IMR-90 (cell line): ENCODE measurements around the gene DNASE1. TPM values are rescaled to one million over a fixed set of nuclear protein-coding genes. Genes with fewer than 3 reads are reported as not detected.

Experiments
- ATAC-seq: fragments of 200-7000 bp; cut with Tn5 transposase; 2 replicates; pipeline ENCODE4 v1.9.1; 2020; ENCODE audit warnings: low read depth, mild to moderate bottlenecking, moderate library complexity
- BruUV-seq: library from RNA; stranded (reverse); fragments of 400-500 nt; replicated peaks from 2 replicates; lab custom pipeline; 2021; lab: Mats Ljungman, UMichigan
- CTCF ChIA-PET: fragments of 300-600 bp; formaldehyde crosslinking; extraction: SDS; loops from one replicate; lab custom pipeline; 2021; ENCODE audit warnings: antibody characterized with exemption; lab: Yijun Ruan, JAX
- POLR2A ChIA-PET: fragments of 300-600 bp; sonication (Branson Sonifier 250); formaldehyde crosslinking; loops from one replicate; lab custom pipeline; 2022; ENCODE audit warnings: antibody characterized with exemption; ENCODE audit not compliant: unreplicated experiment; lab: Charles Lee
- DNase-seq: peaks from one replicate; pipeline ENCODE4 v3.0.0; 2013
- H2AFZ ChIP-seq: replicated peaks from 2 replicates; pipeline ENCODE3; 2013; ENCODE audit warnings: low read length, mild to moderate bottlenecking; ENCODE audit not compliant: poor library complexity
- H2AK5ac ChIP-seq: 2 replicates; pipeline ENCODE4 v1.6.1; 2013; ENCODE audit warnings: low read depth, low read length, inconsistent platforms
- H2AK9ac ChIP-seq: replicated peaks from 2 replicates; pipeline ENCODE3; 2013; ENCODE audit warnings: mild to moderate bottlenecking, low read depth, low read length, moderate library complexity; ENCODE audit not compliant: poor library complexity
- H2BK120ac ChIP-seq: 2 replicates; pipeline ENCODE4 v1.6.1; 2013; ENCODE audit warnings: low read depth, low read length, inconsistent platforms
- H2BK15ac ChIP-seq: 3 replicates; pipeline ENCODE4 v1.6.1; 2013; ENCODE audit warnings: low read depth, low read length, inconsistent platforms
- H2BK20ac ChIP-seq: 2 replicates; pipeline ENCODE4 v1.6.1; 2013; ENCODE audit warnings: low read depth, mild to moderate bottlenecking, inconsistent platforms, low read length, moderate library complexity
- H2BK5ac ChIP-seq: 2 replicates; pipeline ENCODE4 v1.6.1; 2013; ENCODE audit warnings: mild to moderate bottlenecking, low read depth, low read length, inconsistent platforms; ENCODE audit not compliant: poor library complexity, severe bottlenecking
- H3K14ac ChIP-seq: replicated peaks from 2 replicates; pipeline ENCODE4 v1.6.1; 2013; ENCODE audit warnings: low read depth, low read length, inconsistent platforms
- H3K18ac ChIP-seq: 2 replicates; pipeline ENCODE4 v1.6.1; 2013; ENCODE audit warnings: low read depth, low read length, control low read depth
- H3K23ac ChIP-seq: 2 replicates; pipeline ENCODE4 v1.6.1; 2013; ENCODE audit warnings: low read depth, low read length, inconsistent platforms
- H3K27ac ChIP-seq: 2 replicates; pipeline ENCODE4 v1.5.1; 2013; ENCODE audit warnings: mild to moderate bottlenecking, control low read depth, low read length; ENCODE audit not compliant: insufficient read depth
- H3K27me3 ChIP-seq: 2 replicates; pipeline ENCODE4 v1.6.1; 2013; ENCODE audit warnings: low read length; ENCODE audit not compliant: control insufficient read depth, insufficient read depth
- H3K36me3 ChIP-seq: 2 replicates; pipeline ENCODE4 v1.6.1; 2013; ENCODE audit warnings: low read length, mixed read lengths; ENCODE audit not compliant: control insufficient read depth, insufficient read depth
- H3K4ac ChIP-seq: 2 replicates; pipeline ENCODE4 v1.6.1; 2013; ENCODE audit warnings: low read depth, low read length, inconsistent platforms
- H3K4me1 ChIP-seq: 2 replicates; pipeline ENCODE4 v1.6.1; 2013; ENCODE audit warnings: low read length, mixed read lengths; ENCODE audit not compliant: control insufficient read depth, insufficient read depth
- H3K4me2 ChIP-seq: 2 replicates; pipeline ENCODE4 v1.6.1; 2013; ENCODE audit warnings: low read depth, mild to moderate bottlenecking, control low read depth, low read length, moderate library complexity
- H3K4me3 ChIP-seq: 2 replicates; pipeline ENCODE4 v1.5.1; 2013; ENCODE audit warnings: low read depth, mild to moderate bottlenecking, control low read depth, low read length, moderate library complexity; ENCODE audit not compliant: insufficient read depth
- H3K56ac ChIP-seq: 2 replicates; pipeline ENCODE4 v1.6.1; 2013; ENCODE audit warnings: low read length, inconsistent platforms; ENCODE audit not compliant: insufficient read depth; ENCODE audit errors: extremely low read depth
- H3K79me1 ChIP-seq, 2 experiments: 2 replicates each; pipeline ENCODE4 v1.6.1; 2013; ENCODE audit warnings: low read length in 2 of 2, inconsistent platforms in 1 of 2, low read depth in 1 of 2
- H3K9ac ChIP-seq: 2 replicates; pipeline ENCODE4 v1.6.1; 2013; ENCODE audit warnings: low read depth, low read length, control low read depth
- H3K9me1 ChIP-seq: 2 replicates; pipeline ENCODE4 v1.6.1; 2013; ENCODE audit warnings: low read length, inconsistent platforms; ENCODE audit not compliant: insufficient read depth
- H3K9me3 ChIP-seq: 2 replicates; pipeline ENCODE4 v1.6.1; 2013; ENCODE audit warnings: low read length; ENCODE audit not compliant: control insufficient read depth, insufficient read depth
- H4K20me1 ChIP-seq: 2 replicates; pipeline ENCODE4 v1.6.1; 2013; ENCODE audit warnings: low read length, inconsistent platforms; ENCODE audit not compliant: insufficient read depth
- H4K5ac ChIP-seq: 2 replicates; pipeline ENCODE4 v1.6.1; 2013; ENCODE audit warnings: mild to moderate bottlenecking, low read depth, low read length, control low read depth
- H4K8ac ChIP-seq, 2 experiments: 2 replicates each; pipeline ENCODE4 v1.6.1; 2013; ENCODE audit warnings: low read depth in 2 of 2, low read length in 2 of 2, control low read depth in 1 of 2, inconsistent platforms in 1 of 2
- H4K91ac ChIP-seq: 2 replicates; pipeline ENCODE4 v1.6.1; 2013; ENCODE audit warnings: low read depth, low read length, inconsistent platforms; ENCODE audit not compliant: insufficient read depth
- FOS ChIP-seq: fragments of 150-350 bp; IDR thresholded peaks from 2 replicates; pipeline ENCODE4 v1.6.1; 2016; ENCODE audit warnings: low read depth, low read length
- MAFK ChIP-seq: IDR thresholded peaks from 2 replicates; pipeline ENCODE4 v1.6.1; 2012; ENCODE audit warnings: low read depth, low read length, improper control_type of control experiment
- NFE2L2 ChIP-seq: fragments of 150-350 bp; IDR thresholded peaks from 2 replicates; pipeline ENCODE4 v1.6.1; 2016; ENCODE audit warnings: low read depth, mild to moderate bottlenecking, low read length
- RCOR1 ChIP-seq: IDR thresholded peaks from 2 replicates; pipeline ENCODE4 v1.6.1; 2012; ENCODE audit warnings: mild to moderate bottlenecking, low read length, improper control_type of control experiment; ENCODE audit not compliant: insufficient replicate concordance
- WGBS, 2 experiments: methylation state at CpG; one replicate each; pipeline versions ENCODE4 v1.1.5 to v1.1.7; 2013; ENCODE audit warnings: missing lambda C conversion rate in 2 of 2; ENCODE audit not compliant: insufficient read length in 1 of 2; ENCODE audit errors: extremely low coverage in 2 of 2; 5-methylcytosine and 5-hydroxymethylcytosine counted together
- dilution Hi-C: fragments of 300-500 bp; cut with HindIII; formaldehyde crosslinking; loops from one replicate; pipeline ENCODE4 v1.14.3; 2018; ENCODE audit warnings: low sequenced_read_pairs; ENCODE audit not compliant: unreplicated experiment
- in situ Hi-C: fragments of 300-500 bp; cut with MboI; formaldehyde crosslinking; loops from 3 replicates; pipeline ENCODE4 v1.14.3; 2019; ENCODE audit warnings: low sequenced_read_pairs, inconsistent platforms, mixed read lengths
- intact Hi-C: fragments of 100-400 bp; cut with micrococcal nuclease; formaldehyde crosslinking; loops from 2 replicates; pipeline ENCODE4 v1.10.0; 2022
- polyA plus RNA-seq, 3 experiments: library from polyadenylated mRNA; depleted of rRNA; stranded (reverse); fragments of >200 nt; gene quantifications; 2 replicates each; pipeline ENCODE4 v1.2.3, GENCODE V29; 2012; ENCODE audit warnings: low replicate concordance in 1 of 3
- total RNA-seq: library from RNA; depleted of rRNA; stranded (reverse); fragments of >200 nt; gene quantifications from 2 replicates; pipeline ENCODE4 v1.2.3, GENCODE V29; 2012

DNASE1 gene
- total and polyA plus RNA-seq, 2 of the 4 experiments (the other 2 are of a cell fraction), result 5.4 to 15.9 TPM

- no peaks in the 10 kb centered on the region for H3K27me3 ChIP-seq
- WGBS, 2 experiments, result 100% methylated on average over 6 of the region's 11 CpGs; no CpG with 5 or more reads in 1 of the 2 experiments
- no peak overlapping the region for H3K27ac ChIP-seq
- TF ChIP-seq FOS (no peak), NFE2L2 (no peak), RCOR1 (no peak), MAFK (0 out of 2 replicates have a peak, but pooled peaks have one; percentile 16)
- no peaks in the 10 kb centered on the region; the same call in 1 of the 2 replicates for H4K20me1 ChIP-seq
- in situ Hi-C loops (no loop called here), dilution Hi-C loops (no loop called here), intact Hi-C loops (no loop called here)
- DNase-seq, result no peak
- H3K14ac ChIP-seq, result no peak overlapping the region
- no peak overlapping the region for H4K5ac ChIP-seq
- no peaks in the 10 kb centered on the region for H3K9me1 ChIP-seq
- peaks cover 35% of the 10 kb centered on the region for H3K36me3 ChIP-seq
- no peak overlapping the region for H3K4me3 ChIP-seq
- ChIA-PET POLR2A (no interaction called here), CTCF (no interaction called here)
- no peak overlapping the region for H4K8ac ChIP-seq
- peak overlapping the region; percentile 17 for H2AK9ac ChIP-seq
- no peak overlapping the region for H4K91ac ChIP-seq
- no TSS peak for BruUV-seq
- H2BK120ac ChIP-seq, result no peak overlapping the region
- H3K9me3 ChIP-seq, result peaks cover 8% of the 10 kb centered on the region
- peaks cover 0 to 11% of the 10 kb centered on the region in 2 experiments; a peak in 2 of 4 replicates for H3K79me1 ChIP-seq
- H3K56ac ChIP-seq, result no peak overlapping the region
- H2BK20ac ChIP-seq, result no peak overlapping the region
- H3K4me1 ChIP-seq, result no peaks in the 10 kb centered on the region
- peak overlapping the region; percentile 17 for H2AFZ ChIP-seq
- no peak overlapping the region for H2BK5ac ChIP-seq
- H2AK5ac ChIP-seq, result no peak overlapping the region
- no peak overlapping the region for H3K4me2 ChIP-seq
- H2BK15ac ChIP-seq, result no peak overlapping the region
- H3K9ac ChIP-seq, result no peak overlapping the region
- no peak for ATAC-seq
- no peak overlapping the region for H3K18ac ChIP-seq
- no peak overlapping the region for H3K23ac ChIP-seq
- no peak overlapping the region for H3K4ac ChIP-seq
Measured at GRCh38 chr16:3668626-3669025, 14.1 kb downstream of the DNASE1 start.
